Type B pancreatic cell (in vitro differentiated cells): ENCODE measurements around the gene TNFRSF13B. TPM values are rescaled to one million over a fixed set of nuclear protein-coding genes. Genes with fewer than 3 reads are reported as not detected.
"Not testable (repeated sequence)": the region's sequence is repeated elsewhere in the genome, so short reads cannot be mapped to it uniquely, and the experiment has no call there.

Experiments
- DNase-seq: peaks from one replicate; pipeline ENCODE4 v3.0.0; 2021; ENCODE audit warnings: mixed read lengths; ENCODE audit not compliant: unreplicated experiment; ENCODE audit errors: extremely low spot score
- H3K27ac Mint-ChIP-seq: 2 replicates; pipeline ENCODE4 v1.8.0; 2021; ENCODE audit warnings: mild to moderate bottlenecking, mixed read lengths
- H3K27me3 Mint-ChIP-seq: 2 replicates; pipeline ENCODE4 v1.8.0; 2021; ENCODE audit warnings: mixed read lengths
- H3K36me3 Mint-ChIP-seq: 2 replicates; pipeline ENCODE4 v1.8.0; 2021; ENCODE audit warnings: mixed read lengths
- H3K4me1 Mint-ChIP-seq: one replicate; pipeline ENCODE4 v1.8.0; 2021; ENCODE audit warnings: mixed read lengths; ENCODE audit not compliant: unreplicated experiment
- H3K4me3 Mint-ChIP-seq: 2 replicates; pipeline ENCODE4 v1.8.0; 2021; ENCODE audit warnings: mild to moderate bottlenecking, mixed read lengths
- H3K9me3 Mint-ChIP-seq: 2 replicates; pipeline ENCODE4 v1.8.0; 2021; ENCODE audit warnings: mixed read lengths
- CTCF ChIP-seq: fragments of 200-600 bp; sonication (generic); conservative IDR thresholded peaks from 2 replicates; pipeline ENCODE4 v1.5.0; 2021; ENCODE audit warnings: antibody characterized with exemption, mild to moderate bottlenecking
- total RNA-seq: library from RNA; stranded (reverse); gene quantifications from 2 replicates; pipeline ENCODE4 v1.2.1, GENCODE V29; 2021; ENCODE audit warnings: low replicate concordance

Gene TNFRSF13B
- total RNA-seq, 1 donor from 2014 or later = not detected

- Mint-ChIP-seq H3K27ac (no peak overlapping the region), H3K4me1 (peaks cover 4% of the 10 kb centered on the region), H3K4me3 (no peak overlapping the region), H3K27me3 (peaks cover 5% of the 10 kb centered on the region), H3K36me3 (no peaks in the 10 kb centered on the region), H3K9me3 (no peaks in the 10 kb centered on the region)
- no peak for DNase-seq
- TF ChIP-seq CTCF = no peak
Observed at GRCh38 chr17:17001076-17001777, 29.3 kb upstream of the TNFRSF13B start.

DNA sequence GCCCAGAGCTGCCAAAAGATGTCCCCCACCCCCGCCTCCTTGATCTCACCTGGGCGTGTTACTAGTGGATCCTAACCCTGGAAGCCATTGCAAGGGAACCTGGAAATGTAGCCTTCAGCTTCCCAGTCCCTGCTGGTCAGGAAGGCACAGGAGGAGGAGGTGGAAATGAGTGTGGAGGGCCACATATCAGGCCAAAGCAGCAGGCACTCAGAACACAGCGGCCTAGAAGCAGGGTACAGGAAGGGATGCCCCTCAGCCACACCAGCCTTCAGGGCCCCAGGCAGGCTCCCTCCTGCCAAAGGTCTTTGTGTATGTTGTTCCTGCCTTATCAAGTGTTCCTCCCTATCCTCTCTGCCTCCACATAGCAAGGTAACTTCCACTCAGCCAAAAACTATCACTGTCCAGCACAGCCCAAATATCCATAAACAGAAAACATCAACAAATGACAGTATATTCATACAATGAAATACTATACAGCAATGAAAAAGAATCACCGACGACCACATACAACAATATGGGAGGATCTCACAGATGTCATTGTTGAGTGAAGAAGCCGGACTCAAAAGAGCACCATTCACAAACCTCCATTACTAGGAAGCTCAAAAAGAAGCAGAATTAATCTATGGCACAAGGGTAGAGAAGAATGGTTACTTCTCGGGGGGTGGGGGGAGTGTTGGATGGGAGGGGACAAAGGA is 28.2 kb upstream of the TNFRSF13B start:
- Mint-ChIP-seq H3K27me3 (peaks cover 5% of the 10 kb centered on the region), H3K9me3 (no peaks in the 10 kb centered on the region), H3K36me3 (no peaks in the 10 kb centered on the region), H3K4me3 (no peak overlapping the region), H3K4me1 (peaks cover 4% of the 10 kb centered on the region), H3K27ac (no peak overlapping the region)
- DNase-seq = no peak
- TF ChIP-seq CTCF = no peak

GRCh38 chr17:16997514-16998429 is 25.9 kb upstream of the TNFRSF13B start:
- Mint-ChIP-seq H3K27ac (no peak overlapping the region), H3K27me3 (peaks cover 9% of the 10 kb centered on the region)
- no peak for TF ChIP-seq CTCF

GRCh38 chr17:16996726-16997125 is 24.8 kb upstream of the TNFRSF13B start:
- H3K4me3 Mint-ChIP-seq, H3K9me3 Mint-ChIP-seq, H3K4me1 Mint-ChIP-seq, H3K27me3 Mint-ChIP-seq, H3K36me3 Mint-ChIP-seq, DNase-seq, H3K27ac Mint-ChIP-seq: not testable (repeated sequence)

More at GRCh38 chr17:16997514-16998429, 25.9 kb upstream of the TNFRSF13B start:
- no peaks in the 10 kb centered on the region for H3K4me1 Mint-ChIP-seq
- H3K36me3 Mint-ChIP-seq = no peaks in the 10 kb centered on the region
- no peak overlapping the region for H3K4me3 Mint-ChIP-seq
- H3K9me3 Mint-ChIP-seq = no peaks in the 10 kb centered on the region
- no peak for DNase-seq

DNA sequence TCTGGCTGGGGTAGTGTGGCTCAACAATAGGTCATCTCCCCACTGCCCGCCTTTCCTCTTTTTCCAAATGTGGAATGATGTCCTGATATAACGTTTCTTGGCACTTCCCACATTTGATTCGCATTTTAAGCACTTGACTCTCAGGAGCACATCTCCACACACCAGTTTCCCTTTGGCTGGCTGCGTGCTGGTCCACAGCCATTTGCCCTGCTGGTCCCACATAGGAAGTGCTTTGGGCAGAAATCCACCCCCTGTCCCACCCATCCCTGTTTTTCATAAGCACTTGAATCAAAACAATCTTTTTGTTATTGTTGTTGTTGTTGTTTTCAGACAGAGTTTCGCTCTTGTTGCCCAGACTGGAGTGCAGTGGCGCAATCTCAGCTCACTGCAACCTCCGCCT is 24.0 kb upstream of the TNFRSF13B start:
- no peak for TF ChIP-seq CTCF
- Mint-ChIP-seq H3K27ac (no peak overlapping the region), H3K27me3 (peaks cover 9% of the 10 kb centered on the region), H3K4me1 (no peaks in the 10 kb centered on the region), H3K4me3 (no peak overlapping the region), H3K9me3 (no peaks in the 10 kb centered on the region), H3K36me3 (no peaks in the 10 kb centered on the region)
- no peak for DNase-seq
